HG03521 (cell line): ENCODE measurements around the gene LOXL4.

Experiments used
- ATAC-seq: cut with Tn5 transposase; IDR thresholded peaks from one replicate; pipeline ENCODE4 v1.9.1; 2021; ENCODE audit warnings: mild to moderate bottlenecking, moderate library complexity; ENCODE audit not compliant: unreplicated experiment

The LOXL4 gene

DNA sequence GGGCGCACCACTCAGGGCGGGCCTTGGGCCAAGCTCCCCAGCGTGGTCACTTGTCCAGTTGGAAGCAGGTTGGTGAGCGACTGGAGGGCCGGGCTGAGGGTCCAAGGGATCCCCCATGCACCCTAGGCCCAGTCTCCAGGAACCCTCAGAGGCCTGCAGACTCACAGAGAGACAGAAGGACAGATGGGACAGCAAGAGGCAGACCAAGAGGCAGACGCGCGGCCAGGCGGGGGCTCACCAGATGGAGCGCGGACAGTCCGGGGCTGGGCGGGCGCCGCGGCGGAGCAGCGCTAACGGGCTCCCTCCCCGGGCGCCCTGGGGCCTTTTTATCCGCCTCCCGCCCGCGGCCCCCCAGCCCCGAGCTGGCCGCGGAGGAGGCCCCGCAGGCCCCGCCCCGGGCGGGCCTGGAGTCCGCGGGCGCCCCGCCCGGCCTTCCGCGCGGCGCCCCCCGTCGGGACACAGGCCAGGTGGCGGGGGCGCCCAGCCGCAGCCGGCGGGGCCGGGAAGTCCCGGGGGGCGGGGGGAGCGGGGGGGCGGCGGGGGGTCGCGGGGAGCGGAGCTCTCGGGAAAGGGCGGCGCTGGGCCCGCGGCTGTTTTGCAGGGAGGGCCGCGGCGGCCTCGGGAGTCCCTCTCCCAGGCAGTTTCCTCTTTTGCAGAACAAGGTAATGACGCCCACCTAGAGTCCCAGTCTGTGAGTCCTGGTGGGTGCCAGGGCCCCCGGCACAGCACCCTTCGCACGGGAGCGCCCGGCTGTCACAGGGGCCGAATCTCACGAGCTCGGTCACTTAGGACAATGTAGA lies at the start of gene LOXL4:
TSS of gene LOXL4 (minus strand) at position 301 of the 800 bp plus-strand sequence. CDS start 5,175 bp downstream, outside the sequence.
- no peak for ATAC-seq

DNA sequence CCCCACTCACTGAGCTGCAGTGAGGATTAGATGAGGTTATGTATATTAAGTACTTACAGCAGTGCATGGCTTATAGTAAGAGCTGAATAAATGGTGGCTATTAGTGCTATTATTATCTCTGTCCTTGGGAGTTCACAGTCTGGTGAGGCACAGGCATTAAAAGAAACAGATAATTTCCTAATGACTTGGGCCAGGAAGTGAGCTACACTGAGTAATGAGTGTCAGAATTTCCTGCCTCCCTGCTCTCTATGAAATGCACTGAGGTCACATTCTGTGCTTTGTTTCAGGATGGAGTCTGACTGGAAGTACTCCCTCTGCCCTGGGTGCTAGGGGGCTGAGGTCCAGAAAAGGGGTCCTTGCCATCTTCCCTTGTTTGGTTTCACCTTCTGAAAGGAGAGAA lies 48.7 kb upstream of the LOXL4 start:
- no peak for ATAC-seq

DNA sequence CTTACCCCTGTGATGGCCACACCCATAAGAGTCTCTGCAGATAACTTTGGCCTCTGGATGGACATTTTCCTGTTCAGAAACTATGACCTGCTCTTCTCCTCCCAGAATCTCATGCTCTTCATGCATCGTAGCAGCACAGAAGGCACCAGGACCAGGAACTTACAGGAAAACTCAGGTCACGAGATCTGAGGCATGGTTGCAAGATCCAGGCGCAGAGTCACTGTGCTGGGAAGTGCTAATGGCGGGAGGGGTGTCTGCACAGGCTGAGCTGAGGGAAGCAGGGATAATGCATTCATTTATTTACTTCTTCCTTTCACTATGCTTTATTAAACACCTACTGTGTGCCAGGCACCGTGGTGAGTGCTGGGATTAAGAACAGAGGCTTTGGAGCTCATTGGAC lies 48.2 kb upstream of the LOXL4 start:
- ATAC-seq: no peak

DNA sequence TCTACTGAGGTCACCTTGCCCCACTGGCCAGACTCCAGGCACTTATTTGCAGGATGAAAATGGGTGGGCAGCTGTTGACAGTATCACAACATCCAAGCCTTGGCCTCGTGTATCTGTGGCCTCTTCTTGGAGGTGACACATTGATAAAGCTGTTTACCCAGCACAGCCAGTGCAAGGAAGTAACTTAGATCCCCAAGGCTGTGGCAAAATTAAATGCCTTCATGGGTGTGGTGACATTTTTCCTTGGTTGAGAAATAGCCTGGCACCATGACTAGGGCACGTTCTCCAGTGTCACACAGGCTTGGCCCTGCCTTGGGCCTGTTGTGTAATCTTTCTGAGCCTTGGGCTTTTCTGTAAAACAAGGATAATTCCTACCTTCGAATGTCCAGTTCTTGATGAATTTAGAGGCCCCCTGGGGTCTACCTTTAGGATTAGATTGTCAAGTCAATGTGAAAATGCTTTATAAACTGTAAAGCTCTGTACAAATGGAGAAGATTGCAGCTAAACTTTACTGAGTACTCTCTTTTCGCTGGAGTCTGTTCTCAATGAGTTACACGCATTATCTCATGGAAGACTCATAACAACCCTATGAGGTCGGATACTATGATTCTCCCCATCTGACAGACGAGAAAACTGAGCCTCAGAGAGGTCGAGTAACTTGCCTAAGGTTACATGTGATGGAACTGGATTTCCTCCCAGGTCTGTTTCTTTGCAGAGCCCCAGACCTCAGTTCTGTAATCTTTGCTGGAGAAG lies 46.7 kb upstream of the LOXL4 start:
- no peak for ATAC-seq

DNA sequence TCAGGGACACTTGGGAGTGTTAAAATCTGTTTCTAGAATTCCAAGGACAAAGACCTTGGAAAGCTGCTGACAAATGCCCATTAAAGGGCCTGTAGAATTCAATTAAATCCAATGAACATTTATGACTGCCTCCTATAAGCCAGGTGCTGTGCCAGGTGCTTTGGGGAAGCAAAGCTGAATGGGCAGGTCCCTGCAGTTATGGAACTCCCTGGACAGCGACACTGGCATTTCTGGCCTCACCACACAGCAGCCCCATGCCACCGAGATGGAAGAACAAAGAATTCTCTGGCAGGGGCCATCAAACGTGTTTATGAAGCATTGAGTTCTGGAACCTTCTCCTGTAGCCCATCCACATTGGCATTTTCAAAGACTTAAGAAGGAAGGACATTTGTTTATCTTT lies 45.6 kb upstream of the LOXL4 start:
- no peak for ATAC-seq

DNA sequence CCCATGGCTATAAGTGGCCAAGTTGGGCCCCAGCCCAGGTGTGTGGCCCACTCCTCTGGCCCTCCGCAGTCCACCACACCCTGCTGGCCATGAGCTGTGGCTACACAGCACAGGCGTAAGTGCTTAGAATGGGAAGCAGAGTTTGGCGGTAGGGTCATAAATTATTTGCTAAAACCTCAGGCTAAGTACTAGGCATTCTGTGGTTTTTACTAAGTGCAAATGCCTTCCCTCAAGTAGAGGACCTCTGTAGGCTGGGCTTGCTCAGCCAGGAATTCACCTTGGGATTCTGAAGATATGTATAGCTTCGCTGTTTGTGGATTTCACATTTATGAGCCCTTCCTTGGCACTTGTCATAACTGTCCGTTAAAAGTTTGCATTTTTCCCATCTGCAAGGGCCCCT lies 44.8 kb upstream of the LOXL4 start:
- ATAC-seq: no peak

DNA sequence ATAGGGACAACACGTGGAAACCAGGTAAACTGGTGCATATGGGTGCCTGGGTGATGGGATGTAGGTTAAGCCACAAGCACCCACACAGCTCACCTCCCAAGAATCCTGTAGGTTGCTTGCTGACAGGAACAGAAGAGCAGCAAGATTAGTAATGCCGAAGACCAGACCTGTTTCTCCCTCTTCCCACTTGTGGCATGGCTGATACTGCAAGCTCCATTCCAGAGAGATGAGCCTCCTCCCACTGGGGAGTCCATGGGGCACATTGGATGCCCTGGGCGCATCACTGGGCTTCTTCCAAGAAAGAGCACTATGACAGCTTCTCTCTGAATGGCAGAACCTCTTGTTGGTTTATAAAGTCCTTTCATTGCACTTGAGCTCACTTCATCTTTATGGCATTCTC lies 44.4 kb upstream of the LOXL4 start:
- no peak for ATAC-seq

DNA sequence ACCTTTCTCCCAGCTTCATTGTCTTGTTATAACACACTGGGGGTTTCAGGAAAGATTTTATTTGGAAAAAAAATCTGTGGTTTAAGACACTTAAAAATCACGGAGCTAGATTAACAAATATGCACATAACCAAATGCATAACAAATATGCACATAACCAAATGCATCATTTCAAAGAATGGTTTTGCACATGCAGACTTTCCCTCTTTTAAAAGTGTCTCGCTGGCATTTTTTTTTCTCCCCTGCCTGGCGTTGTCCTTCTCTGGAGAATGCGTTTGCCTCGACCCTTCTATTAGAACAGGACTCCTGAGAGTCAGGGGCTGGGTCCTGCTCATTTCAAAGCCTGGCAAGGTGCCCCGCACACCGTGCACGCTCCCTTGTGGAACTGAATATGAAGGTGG lies 42.7 kb upstream of the LOXL4 start:
- no peak for ATAC-seq

DNA sequence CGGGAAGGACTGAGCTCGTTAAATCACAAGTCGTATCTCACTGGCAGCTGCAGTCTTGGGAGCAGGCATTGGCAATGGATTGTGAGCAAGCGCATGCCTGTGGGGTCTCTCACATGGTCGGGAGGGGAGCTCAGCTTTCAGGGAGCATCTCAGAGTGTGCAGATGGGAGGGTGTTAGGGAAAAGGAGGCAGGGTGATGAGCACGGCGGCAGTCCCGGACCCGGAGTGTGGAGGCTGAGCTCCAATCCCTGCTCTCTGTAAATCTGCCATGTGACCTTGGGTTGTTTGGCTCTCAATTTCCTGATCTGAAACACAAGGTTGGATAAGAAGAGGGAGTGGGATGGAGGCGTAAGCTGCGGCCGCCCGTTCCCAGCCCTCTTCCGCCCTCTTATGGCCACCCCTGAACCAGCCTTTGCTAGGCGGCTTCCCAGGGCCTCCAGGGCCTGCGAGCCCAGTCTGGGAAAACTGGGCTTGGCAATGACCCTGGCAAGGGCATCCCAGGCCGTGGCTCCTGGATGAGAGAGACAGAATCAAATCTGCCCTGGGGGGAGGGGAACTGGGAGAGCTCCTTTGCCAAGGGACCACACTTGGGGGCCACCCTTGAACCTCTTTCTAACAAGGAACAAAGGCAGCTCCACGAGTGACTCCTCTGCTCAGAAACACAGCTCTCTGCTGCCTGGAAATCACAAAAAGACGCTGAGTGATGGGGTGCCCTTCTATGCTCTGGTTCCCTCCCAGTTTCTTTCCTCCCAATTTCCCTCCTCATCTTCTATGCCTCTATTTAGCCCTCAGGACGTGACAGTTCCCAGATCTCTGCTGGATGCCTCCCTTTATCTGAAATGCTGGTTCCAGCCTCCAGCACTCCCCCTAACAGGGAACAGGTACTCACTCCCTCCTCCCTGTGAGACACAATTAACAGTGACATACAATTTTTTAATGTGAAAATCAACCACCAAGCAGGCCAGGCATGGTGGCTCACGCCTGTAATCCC lies 41.7 kb upstream of the LOXL4 start:
- ATAC-seq: no peak

DNA sequence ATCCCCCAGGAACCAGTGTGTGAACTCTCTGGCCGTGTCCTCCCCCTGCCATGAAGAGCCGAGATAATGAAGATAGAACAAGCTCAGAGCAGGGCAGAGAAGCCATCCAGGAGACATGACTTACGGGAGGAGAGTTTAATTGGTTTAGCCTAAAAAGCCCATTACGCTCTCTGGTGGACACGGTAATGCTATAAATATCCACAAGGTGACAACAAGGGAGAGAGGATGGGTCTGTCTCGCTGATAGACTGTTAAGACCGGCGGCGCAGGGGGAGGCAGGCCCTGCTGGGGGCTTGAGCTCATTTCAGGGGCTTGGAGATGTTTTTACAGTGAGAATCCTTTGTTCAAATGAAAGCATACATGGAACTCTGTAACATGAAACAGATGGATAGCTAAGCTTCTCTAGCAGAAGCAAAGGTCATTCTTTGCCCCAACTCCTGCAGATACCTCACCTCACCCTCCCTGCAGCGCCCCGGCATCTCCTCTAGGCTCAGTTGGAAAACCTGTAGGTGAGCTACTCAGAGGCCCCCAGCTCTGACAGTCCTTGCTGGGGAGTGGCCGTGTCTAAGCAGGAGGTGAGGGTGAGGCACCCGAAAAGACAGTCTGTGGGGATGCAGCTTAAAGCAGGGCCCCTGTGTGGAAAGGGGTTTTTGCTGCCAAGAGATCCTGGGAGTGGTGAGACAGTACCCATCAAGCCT lies 40.8 kb upstream of the LOXL4 start:
- ATAC-seq: no peak

DNA sequence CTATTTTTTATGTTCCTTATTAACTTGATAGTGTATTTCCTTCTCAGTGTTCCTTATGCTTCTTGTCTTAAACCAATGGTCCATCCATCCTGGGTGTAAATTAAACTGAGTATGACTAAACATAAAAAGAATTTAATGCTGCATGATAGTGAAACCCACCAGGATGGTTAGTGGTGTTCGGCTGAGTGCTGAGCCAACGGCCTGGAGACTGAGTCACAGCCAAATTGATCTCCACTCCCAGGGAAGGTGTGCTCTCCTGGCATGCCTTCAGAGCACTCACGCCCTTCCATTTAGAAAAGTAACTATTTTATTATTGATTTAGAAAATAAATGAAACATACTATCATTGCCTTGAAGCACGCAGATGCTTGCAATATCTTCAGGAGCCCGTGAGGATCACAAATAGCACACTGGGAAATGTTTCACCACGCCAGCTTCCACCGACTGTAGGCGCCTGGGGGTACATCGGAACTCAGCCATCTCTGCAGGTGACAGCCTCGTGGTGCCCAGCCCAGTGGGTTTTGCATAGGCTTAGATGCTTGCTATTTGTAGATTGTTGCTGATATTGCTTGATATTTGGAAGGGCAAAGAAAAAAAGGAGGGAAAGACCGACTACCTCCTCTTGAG lies 40.0 kb upstream of the LOXL4 start:
- no peak for ATAC-seq

DNA sequence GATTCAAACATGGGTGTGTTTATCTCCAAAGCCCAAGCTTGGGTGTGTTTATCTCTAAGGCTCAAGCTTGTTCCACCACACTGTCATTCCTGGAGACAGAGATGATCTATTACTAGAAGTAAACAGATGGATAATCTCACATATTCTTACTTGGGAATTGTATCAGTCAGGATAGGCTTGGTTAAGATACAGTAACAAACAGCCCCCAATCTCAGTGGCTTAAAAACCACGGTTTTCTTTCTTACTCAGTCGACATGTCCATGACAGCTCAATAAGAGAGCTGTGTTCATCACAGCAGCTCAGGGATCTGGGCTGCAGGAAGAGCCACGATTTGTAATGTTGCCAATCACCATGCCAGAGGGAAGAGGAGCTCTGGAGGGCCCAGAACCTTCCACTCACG lies 38.5 kb upstream of the LOXL4 start:
- ATAC-seq: no peak

DNA sequence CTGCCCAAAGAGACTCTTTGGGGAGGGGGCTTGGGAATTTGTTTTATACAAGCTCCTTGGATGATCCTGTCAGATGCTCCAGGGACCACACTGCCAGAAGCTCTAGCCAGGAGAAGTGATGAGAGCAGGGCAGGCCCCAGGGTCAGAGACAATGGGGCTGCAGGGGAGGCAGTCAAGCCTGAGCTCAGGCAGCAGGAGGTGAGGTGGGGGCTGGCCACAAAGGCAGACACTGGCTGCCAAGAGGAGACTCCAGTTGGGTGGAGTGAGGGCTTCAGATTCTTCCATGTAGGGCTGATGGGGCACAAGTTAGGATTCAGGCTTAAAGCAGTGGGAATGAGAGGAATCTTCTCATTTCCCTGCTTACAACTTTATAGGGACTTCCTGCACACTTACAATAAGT lies 35.6 kb upstream of the LOXL4 start:
- no peak for ATAC-seq

DNA sequence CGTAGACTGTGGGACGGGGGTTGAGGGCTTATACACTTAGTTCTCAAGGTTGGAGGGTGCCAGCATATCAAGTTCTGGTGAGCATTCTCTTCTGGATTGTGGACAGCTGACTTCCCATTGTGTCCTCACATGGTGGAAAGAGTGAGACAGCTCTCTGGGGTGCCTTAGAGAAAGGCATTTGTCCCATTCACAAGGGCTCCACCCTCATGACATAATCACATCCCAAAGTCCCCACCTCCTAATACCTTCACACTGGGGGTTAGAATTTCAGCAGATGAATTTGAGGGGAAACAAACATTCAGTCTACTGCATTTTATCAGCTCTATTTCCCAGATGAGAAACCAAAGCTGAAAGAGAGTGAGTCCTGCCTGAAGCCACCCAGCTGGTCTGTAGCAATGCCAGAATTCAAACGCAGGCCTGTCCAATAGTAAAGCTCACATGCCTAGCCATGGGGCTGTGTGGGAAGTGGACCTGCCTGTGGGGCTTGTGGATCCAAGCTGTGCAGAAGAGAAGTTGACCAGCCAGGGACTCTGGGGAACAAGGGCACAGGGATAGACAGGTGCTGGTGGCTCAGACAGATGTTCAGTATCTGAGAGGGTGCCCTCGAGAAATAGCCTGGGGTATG lies 34.9 kb upstream of the LOXL4 start:
- ATAC-seq: no peak

DNA sequence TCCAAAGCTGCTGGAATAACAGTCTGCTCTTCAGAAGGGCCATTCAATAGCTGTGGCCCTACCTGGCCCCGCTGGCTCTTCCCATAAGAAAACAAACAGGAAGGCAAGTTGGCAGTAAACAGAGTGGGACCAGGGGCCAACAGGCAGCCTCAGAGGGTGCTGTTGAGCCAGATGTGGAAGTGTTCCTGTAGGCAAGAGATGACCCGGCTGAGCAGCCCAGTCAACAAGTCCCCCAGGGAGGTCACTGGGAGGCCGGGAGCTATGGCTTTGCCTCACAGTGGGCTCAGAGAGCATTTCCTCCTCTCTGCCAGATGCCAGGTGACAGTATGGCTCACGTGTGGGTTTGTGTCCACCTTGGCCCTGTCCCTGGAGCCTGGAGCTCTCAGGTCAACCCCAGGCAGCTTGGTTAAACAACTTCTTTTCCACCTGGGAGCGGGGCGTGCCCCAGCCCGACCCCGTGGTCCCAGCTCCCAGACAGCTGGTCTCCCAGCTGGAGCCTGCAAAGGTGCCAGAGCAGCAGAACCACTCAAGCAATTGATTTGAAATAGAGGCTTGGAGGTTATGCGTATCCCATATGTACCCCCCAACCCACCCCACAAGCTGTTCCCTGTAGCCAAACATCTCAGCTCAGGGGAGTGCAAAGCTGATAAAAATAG lies 33.8 kb upstream of the LOXL4 start:
- ATAC-seq: no peak

DNA sequence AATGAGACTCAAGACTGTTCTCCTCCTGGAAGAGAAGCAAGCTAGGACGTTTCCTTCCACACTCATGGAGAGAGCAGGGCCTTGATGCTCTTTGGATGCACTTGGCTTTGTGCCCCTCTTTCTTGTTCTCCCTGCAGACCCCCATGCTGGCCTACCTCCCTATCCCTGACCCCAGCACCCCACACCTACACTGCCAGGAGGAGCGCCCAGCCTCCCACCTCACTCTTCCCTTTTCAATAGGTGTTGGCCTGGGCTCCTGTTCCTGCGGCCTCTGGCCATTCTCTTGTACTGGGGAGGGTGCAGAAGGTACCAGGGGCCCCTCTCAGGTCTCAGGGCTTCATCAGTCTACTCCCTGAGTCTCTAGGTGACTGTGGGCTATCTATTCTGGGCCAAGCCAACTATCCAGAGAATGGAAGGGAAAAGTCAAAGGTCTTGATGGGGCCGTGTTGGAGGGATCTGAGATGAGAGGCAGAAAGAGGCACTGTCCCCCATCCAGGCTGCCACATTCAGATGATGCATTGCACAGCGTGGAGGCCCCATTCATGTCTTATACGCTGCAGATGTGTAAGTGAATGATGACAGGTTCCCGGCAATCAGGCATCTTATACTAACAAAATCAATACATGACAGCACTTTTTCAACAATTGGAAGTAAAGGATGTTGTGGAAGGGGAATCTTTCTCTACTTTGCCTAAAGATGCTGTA lies 32.7 kb upstream of the LOXL4 start:
- ATAC-seq: no peak

DNA sequence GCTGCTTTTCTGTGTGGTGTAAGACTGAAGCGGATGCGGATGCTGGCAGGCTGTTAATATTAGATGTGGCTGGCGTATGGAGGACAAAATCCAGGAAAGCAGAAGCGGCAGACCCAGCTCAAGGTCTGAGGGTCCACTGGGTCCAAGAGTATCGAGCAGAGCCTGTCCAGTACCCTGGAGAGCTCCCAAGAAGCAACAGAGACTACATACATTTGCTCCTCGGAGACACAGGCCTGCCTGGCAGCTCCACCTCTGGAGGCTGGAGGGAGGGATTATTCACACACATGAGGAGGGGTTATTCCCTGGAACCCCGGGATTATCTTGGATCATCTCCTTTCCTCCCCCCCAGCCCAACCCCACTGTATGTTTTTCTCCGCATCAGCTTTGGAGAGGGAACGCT lies 31.3 kb upstream of the LOXL4 start:
- no peak for ATAC-seq

DNA sequence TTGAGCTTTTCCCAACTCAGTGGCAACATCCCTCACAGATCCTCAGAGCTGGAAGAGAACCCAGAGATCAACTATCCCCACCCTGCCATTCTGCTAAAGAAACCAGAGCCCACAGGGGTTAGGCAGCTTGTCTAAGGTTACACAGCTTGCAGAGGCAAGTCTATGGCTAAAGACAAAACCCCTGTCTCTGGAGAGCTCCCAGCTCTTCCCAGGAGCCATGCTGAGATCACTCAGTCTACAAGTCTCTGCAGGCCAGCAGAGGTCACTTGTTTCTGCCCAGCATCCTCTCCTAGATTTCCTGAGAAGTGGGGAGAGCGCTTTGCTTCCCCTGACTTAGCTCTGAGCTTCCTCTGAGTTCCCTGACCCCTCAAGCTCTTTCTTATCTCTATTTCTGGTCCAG lies 28.5 kb upstream of the LOXL4 start:
- no peak for ATAC-seq

DNA sequence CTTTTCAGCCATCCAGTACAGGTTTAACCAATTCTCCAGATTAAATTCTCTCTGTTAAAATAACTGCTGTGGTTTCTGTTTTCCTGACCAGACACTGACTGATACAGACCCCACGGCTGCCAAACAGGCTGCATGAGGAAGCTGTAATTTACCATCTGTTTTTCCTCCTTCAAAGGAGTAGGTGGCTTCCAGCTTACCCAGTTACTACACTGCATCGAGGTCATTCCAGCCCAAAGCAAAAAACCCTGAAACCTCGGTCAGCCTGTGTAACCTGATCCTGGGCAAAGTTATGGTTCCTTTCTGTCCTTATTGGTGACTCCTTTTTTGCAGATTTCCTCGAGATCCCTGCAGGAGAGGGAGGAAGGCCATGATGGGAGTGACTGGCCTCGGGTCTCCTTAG lies 27.9 kb upstream of the LOXL4 start:
- no peak for ATAC-seq
